ENCODE data around the gene FGF11. TPM values are rescaled to one million over a fixed set of nuclear protein-coding genes. Genes with fewer than 3 reads are reported as not detected.

Gene FGF11
- total RNA-seq, 1 donor from 2014 or later: 1.0 TPM

- Histone ChIP-seq H3K9me3 (ENCODE audit: control insufficient read depth in 3 of 3, low read length in 3 of 3) (no peaks in the 10 kb centered on the region), H3K4me1 (ENCODE audit: control insufficient read depth in 3 of 3, insufficient read depth in 3 of 3, low read length in 3 of 3) (no peaks in the 10 kb centered on the region), H3K27ac (ENCODE audit: low read depth, low read length) (no peak overlapping the region), H3K36me3 (ENCODE audit: control insufficient read depth in 3 of 3, insufficient read depth in 3 of 3, low read length in 3 of 3) (no peaks in the 10 kb centered on the region), H3K27me3 (ENCODE audit: control insufficient read depth in 3 of 3, insufficient read depth in 3 of 3, low read length in 3 of 3) (no peaks in the 10 kb centered on the region), H3K9ac (ENCODE audit: low read depth in 1 of 3, low read length in 3 of 3) (no peak overlapping the region), H3K4me3 (ENCODE audit: low read length in 3 of 3) (no peak overlapping the region)
Measured at GRCh38 chr17:7427549-7427948, 11.8 kb upstream of the FGF11 start.

DNA sequence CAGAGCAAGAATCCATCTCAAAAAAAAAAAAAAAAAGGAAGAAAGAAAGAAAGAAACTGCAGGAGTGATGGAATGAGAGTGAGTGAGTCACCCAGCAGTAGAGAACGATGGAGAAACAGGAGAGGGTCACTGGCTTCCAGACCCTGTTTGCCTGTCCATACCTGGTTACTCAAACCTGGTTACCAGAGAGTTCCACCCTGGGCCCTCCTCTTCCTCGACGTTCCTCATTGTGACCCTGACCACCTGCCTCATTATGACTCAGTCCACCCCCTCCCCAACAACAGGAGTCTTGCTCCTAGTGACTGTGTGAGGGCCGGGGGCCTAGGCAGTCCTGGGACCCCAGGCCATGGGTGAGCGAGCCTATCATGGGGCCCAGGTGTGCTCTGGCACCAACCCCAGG, 10.8 kb upstream of the FGF11 start, which contains the start of gene SPEM3:
Gene SPEM3 (plus strand): TSS at position 301 of the 400 bp plus-strand sequence. CDS start 46 bp downstream, at position 347.
- H3K27me3 ChIP-seq (ENCODE audit: control insufficient read depth in 3 of 3, insufficient read depth in 3 of 3, low read length in 3 of 3): no peaks in the 10 kb centered on the region
- H3K9me3 ChIP-seq (ENCODE audit: control insufficient read depth in 3 of 3, low read length in 3 of 3): no peaks in the 10 kb centered on the region
- H3K27ac ChIP-seq (ENCODE audit: low read depth, low read length): no peak within 1 kb of the TSS
- H3K4me3 ChIP-seq (ENCODE audit: low read length in 3 of 3): no peak within 1 kb of the TSS
- H3K9ac ChIP-seq (ENCODE audit: low read depth in 1 of 3, low read length in 3 of 3): no peak within 1 kb of the TSS
- no peaks in the 10 kb centered on the region for H3K36me3 ChIP-seq (ENCODE audit: control insufficient read depth in 3 of 3, insufficient read depth in 3 of 3, low read length in 3 of 3)
- no peaks in the 10 kb centered on the region for H3K4me1 ChIP-seq (ENCODE audit: control insufficient read depth in 3 of 3, insufficient read depth in 3 of 3, low read length in 3 of 3)

DNA sequence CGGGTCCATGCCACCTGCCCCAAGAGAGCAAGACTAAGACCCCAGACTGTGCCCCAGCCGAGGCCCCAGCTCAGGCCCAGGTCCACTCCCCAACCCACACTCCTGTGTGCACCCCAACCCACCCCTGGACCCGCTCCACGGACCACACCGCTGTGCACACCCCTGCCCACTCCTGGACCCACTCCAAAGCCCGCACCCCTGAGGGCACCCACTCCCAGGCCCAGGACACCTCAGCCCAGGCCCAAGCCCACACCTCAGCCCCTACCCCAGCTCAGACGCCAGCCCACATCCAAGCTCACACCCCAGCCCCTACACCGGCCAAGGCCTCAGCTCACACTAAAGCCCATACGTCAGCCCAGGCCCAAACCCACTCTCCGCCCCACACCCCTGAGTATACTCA, 9.6 kb upstream of the FGF11 start:
- Histone ChIP-seq H3K27me3 (ENCODE audit: control insufficient read depth in 3 of 3, insufficient read depth in 3 of 3, low read length in 3 of 3) (no peaks in the 10 kb centered on the region), H3K4me1 (ENCODE audit: control insufficient read depth in 3 of 3, insufficient read depth in 3 of 3, low read length in 3 of 3) (no peaks in the 10 kb centered on the region), H3K27ac (ENCODE audit: low read depth, low read length) (no peak overlapping the region), H3K4me3 (ENCODE audit: low read length in 3 of 3) (no peak overlapping the region), H3K9ac (ENCODE audit: low read depth in 1 of 3, low read length in 3 of 3) (no peak overlapping the region), H3K9me3 (ENCODE audit: control insufficient read depth in 3 of 3, low read length in 3 of 3) (no peaks in the 10 kb centered on the region), H3K36me3 (ENCODE audit: control insufficient read depth in 3 of 3, insufficient read depth in 3 of 3, low read length in 3 of 3) (no peaks in the 10 kb centered on the region)

DNA sequence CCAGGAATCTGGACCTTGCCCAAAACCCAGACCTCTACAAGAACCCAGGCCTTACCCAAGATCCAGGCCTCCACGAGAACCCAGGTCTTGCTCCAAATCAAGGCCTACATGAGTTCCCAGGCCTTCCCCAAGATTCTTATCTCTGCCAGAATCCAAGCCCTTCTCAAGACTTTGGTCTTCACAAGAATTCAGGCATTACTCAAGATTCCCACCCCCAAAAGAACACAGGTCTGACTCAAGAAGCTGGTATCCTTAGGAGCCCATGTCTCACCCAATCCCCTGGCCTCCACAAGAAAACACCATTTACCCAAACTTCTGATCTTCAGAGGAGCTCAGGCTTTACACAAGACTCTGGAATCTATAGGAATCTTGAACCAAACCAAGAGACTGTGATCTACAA, 8.1 kb upstream of the FGF11 start:
- no peaks in the 10 kb centered on the region for H3K27me3 ChIP-seq (ENCODE audit: control insufficient read depth in 3 of 3, insufficient read depth in 3 of 3, low read length in 3 of 3)
- no peak overlapping the region for H3K4me3 ChIP-seq (ENCODE audit: low read length in 3 of 3)
- no peaks in the 10 kb centered on the region for H3K9me3 ChIP-seq (ENCODE audit: control insufficient read depth in 3 of 3, low read length in 3 of 3)
- H3K9ac ChIP-seq (ENCODE audit: low read depth in 1 of 3, low read length in 3 of 3): no peak overlapping the region
- no peaks in the 10 kb centered on the region for H3K36me3 ChIP-seq (ENCODE audit: control insufficient read depth in 3 of 3, insufficient read depth in 3 of 3, low read length in 3 of 3)
- no peak overlapping the region for H3K27ac ChIP-seq (ENCODE audit: low read depth, low read length)
- peaks cover 10 to 11% (median 10%) of the 10 kb centered on the region in 3 donors for H3K4me1 ChIP-seq (ENCODE audit: control insufficient read depth in 3 of 3, insufficient read depth in 3 of 3, low read length in 3 of 3)

- no peaks in the 10 kb centered on the region for H3K27me3 ChIP-seq (ENCODE audit: control insufficient read depth in 3 of 3, insufficient read depth in 3 of 3, low read length in 3 of 3)
- H3K4me1 ChIP-seq (ENCODE audit: control insufficient read depth in 3 of 3, insufficient read depth in 3 of 3, low read length in 3 of 3): peaks cover 18 to 20% (median 19%) of the 10 kb centered on the region in 3 donors
- no peak overlapping the region for H3K27ac ChIP-seq (ENCODE audit: low read depth, low read length)
- H3K9ac ChIP-seq (ENCODE audit: low read depth in 1 of 3, low read length in 3 of 3): no peak overlapping the region
- no peaks in the 10 kb centered on the region for H3K9me3 ChIP-seq (ENCODE audit: control insufficient read depth in 3 of 3, low read length in 3 of 3)
- H3K36me3 ChIP-seq (ENCODE audit: control insufficient read depth in 3 of 3, insufficient read depth in 3 of 3, low read length in 3 of 3): no peaks in the 10 kb centered on the region
- no peak overlapping the region for H3K4me3 ChIP-seq (ENCODE audit: low read length in 3 of 3)
Measured at GRCh38 chr17:7432296-7432695, 7.0 kb upstream of the FGF11 start.

GRCh38 chr17:7435676-7436555, 3.4 kb upstream of the FGF11 start:
- Histone ChIP-seq H3K27ac (ENCODE audit: low read depth, low read length) (peak overlapping the region; percentile 44), H3K27me3 (ENCODE audit: control insufficient read depth in 3 of 3, insufficient read depth in 3 of 3, low read length in 3 of 3) (peaks cover 0 to 5% (median 0%) of the 10 kb centered on the region in 3 donors), H3K4me1 (ENCODE audit: control insufficient read depth in 3 of 3, insufficient read depth in 3 of 3, low read length in 3 of 3) (peaks cover 34 to 46% (median 38%) of the 10 kb centered on the region in 3 donors), H3K9me3 (ENCODE audit: control insufficient read depth in 3 of 3, low read length in 3 of 3) (no peaks in the 10 kb centered on the region), H3K36me3 (ENCODE audit: control insufficient read depth in 3 of 3, insufficient read depth in 3 of 3, low read length in 3 of 3) (no peaks in the 10 kb centered on the region), H3K9ac (ENCODE audit: low read depth in 1 of 3, low read length in 3 of 3) (peak overlapping the region; percentile 3 to 79 (median 65)), H3K4me3 (ENCODE audit: low read length in 3 of 3) (peak overlapping the region; percentile 63 to 74 (median 73))

- Histone ChIP-seq H3K27ac (ENCODE audit: low read depth, low read length) (peak overlapping the region; percentile 62), H3K4me1 (ENCODE audit: control insufficient read depth in 3 of 3, insufficient read depth in 3 of 3, low read length in 3 of 3) (peaks cover 34 to 51% (median 42%) of the 10 kb centered on the region in 3 donors), H3K9me3 (ENCODE audit: control insufficient read depth in 3 of 3, low read length in 3 of 3) (no peaks in the 10 kb centered on the region), H3K4me3 (ENCODE audit: low read length in 3 of 3) (peak overlapping the region; percentile 57 to 74 (median 73)), H3K9ac (ENCODE audit: low read depth in 1 of 3, low read length in 3 of 3) (peak overlapping the region; percentile 74 to 79 (median 76)), H3K36me3 (ENCODE audit: control insufficient read depth in 3 of 3, insufficient read depth in 3 of 3, low read length in 3 of 3) (no peaks in the 10 kb centered on the region), H3K27me3 (ENCODE audit: control insufficient read depth in 3 of 3, insufficient read depth in 3 of 3, low read length in 3 of 3) (peaks cover 0 to 5% (median 0%) of the 10 kb centered on the region in 3 donors)
Measured at GRCh38 chr17:7436556-7437368, 2.5 kb upstream of the FGF11 start.

GRCh38 chr17:7437369-7437863, 1.9 kb upstream of the FGF11 start:
- Histone ChIP-seq H3K27ac (ENCODE audit: low read depth, low read length) (peak overlapping the region; percentile 62), H3K9ac (ENCODE audit: low read depth in 1 of 3, low read length in 3 of 3) (peak overlapping the region; percentile 51 to 76 (median 73)), H3K4me1 (ENCODE audit: control insufficient read depth in 3 of 3, insufficient read depth in 3 of 3, low read length in 3 of 3) (peaks cover 34 to 51% (median 42%) of the 10 kb centered on the region in 3 donors), H3K36me3 (ENCODE audit: control insufficient read depth in 3 of 3, insufficient read depth in 3 of 3, low read length in 3 of 3) (no peaks in the 10 kb centered on the region), H3K27me3 (ENCODE audit: control insufficient read depth in 3 of 3, insufficient read depth in 3 of 3, low read length in 3 of 3) (peaks cover 0 to 5% (median 0%) of the 10 kb centered on the region in 3 donors), H3K9me3 (ENCODE audit: control insufficient read depth in 3 of 3, low read length in 3 of 3) (no peaks in the 10 kb centered on the region), H3K4me3 (ENCODE audit: low read length in 3 of 3) (peak overlapping the region; percentile 65 to 74 (median 68))

- H3K27ac ChIP-seq (ENCODE audit: low read depth, low read length): peak overlapping the region; percentile 62
- H3K9ac ChIP-seq (ENCODE audit: low read depth in 1 of 3, low read length in 3 of 3): peak overlapping the region; percentile 66 to 76 (median 73)
- no peaks in the 10 kb centered on the region for H3K9me3 ChIP-seq (ENCODE audit: control insufficient read depth in 3 of 3, low read length in 3 of 3)
- peak overlapping the region; percentile 50 to 68 (median 65) for H3K4me3 ChIP-seq (ENCODE audit: low read length in 3 of 3)
- H3K36me3 ChIP-seq (ENCODE audit: control insufficient read depth in 3 of 3, insufficient read depth in 3 of 3, low read length in 3 of 3): no peaks in the 10 kb centered on the region
- H3K27me3 ChIP-seq (ENCODE audit: control insufficient read depth in 3 of 3, insufficient read depth in 3 of 3, low read length in 3 of 3): peaks cover 0 to 5% (median 0%) of the 10 kb centered on the region in 3 donors
- H3K4me1 ChIP-seq (ENCODE audit: control insufficient read depth in 3 of 3, insufficient read depth in 3 of 3, low read length in 3 of 3): peaks cover 34 to 52% (median 42%) of the 10 kb centered on the region in 3 donors
Measured at GRCh38 chr17:7437950-7438614, 1.2 kb upstream of the FGF11 start.

Measured in skeletal muscle tissue (tissue), 4 donors.